Gastroesophageal sphincter (tissue), 3 donors: ENCODE measurements around the gene GRID1.

Experiments
- POLR2A ChIP-seq, 2 donors: fragments of 450-650 bp; IDR thresholded peaks; one replicate each; pipeline ENCODE4 v1.6.1; 2017; ENCODE audit warnings: antibody characterized with exemption in 2 of 2, mild to moderate bottlenecking in 2 of 2, moderate library complexity in 1 of 2
- POLR2AphosphoS5 ChIP-seq: sonication (generic); formaldehyde crosslinking; IDR thresholded peaks from one replicate; pipeline ENCODE4 v1.6.1; 2017; ENCODE audit warnings: antibody characterized with exemption
- TF ChIP-seq, protein P1 (sequence below), 4 experiments: fragments of 200-600 bp in 2 of 4; fragments of 450-650 bp in 2 of 4; sonication (generic) in 1 of 4; IDR thresholded peaks; one replicate each; pipeline ENCODE4 v1.5.1; 2017 to 2019; ENCODE audit warnings: antibody characterized with exemption in 4 of 4, mild to moderate bottlenecking in 2 of 4, moderate library complexity in 2 of 4

DNA sequence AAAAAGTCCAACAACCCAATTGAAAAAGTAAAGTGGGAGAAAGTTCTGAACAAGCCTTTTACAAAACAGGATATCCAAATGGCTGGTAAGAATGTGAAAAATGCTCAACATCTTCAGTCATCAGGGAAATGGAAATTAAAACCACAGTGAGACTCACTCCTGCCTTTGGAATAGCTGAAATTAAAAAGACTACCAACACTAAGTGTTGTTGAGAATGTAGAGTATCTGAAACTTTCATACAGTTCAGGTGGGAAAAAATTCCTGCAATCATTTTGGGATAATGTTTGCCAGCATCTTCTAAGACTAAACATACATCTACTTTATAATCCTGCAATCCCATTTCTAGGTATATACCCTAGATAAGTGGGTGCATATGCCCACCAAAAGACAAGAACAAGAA, 395.1 kb downstream of the GRID1 start:
- TF ChIP-seq POLR2A (IDR thresholded peaks at IDR 0.05) (no peak), POLR2AphosphoS5 (no peak)
- TF ChIP-seq, protein P1, sequence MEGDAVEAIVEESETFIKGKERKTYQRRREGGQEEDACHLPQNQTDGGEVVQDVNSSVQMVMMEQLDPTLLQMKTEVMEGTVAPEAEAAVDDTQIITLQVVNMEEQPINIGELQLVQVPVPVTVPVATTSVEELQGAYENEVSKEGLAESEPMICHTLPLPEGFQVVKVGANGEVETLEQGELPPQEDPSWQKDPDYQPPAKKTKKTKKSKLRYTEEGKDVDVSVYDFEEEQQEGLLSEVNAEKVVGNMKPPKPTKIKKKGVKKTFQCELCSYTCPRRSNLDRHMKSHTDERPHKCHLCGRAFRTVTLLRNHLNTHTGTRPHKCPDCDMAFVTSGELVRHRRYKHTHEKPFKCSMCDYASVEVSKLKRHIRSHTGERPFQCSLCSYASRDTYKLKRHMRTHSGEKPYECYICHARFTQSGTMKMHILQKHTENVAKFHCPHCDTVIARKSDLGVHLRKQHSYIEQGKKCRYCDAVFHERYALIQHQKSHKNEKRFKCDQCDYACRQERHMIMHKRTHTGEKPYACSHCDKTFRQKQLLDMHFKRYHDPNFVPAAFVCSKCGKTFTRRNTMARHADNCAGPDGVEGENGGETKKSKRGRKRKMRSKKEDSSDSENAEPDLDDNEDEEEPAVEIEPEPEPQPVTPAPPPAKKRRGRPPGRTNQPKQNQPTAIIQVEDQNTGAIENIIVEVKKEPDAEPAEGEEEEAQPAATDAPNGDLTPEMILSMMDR (IDR thresholded peaks at IDR 0.05), result no peak
